Stimulated activated CD4-positive, alpha-beta T cell treated with anti-CD3 and anti-CD28 coated beads, Interleukin-1b, Interleukin-23, amount 100 ng/mL, for 1 hour (primary cell): ENCODE measurements around the gene ARRB2.
A peak's percentile ranks its signal among the peaks of the same experiment; 100 is the strongest.

ENCODE experiments used
- DNase-seq, 2 donors: peaks; one replicate each; pipeline ENCODE4 v3.0.0-alpha.2; 2020; ENCODE audit warnings: low read depth in 2 of 2

Gene ARRB2

GRCh38 chr17:4725646-4726310 lies 15.3 kb downstream of the ARRB2 start:
- no peak for DNase-seq

- no peak for DNase-seq
Observed at GRCh38 chr17:4728124-4728523, 17.7 kb downstream of the ARRB2 start.

- DNase-seq, result no peak
Observed at GRCh38 chr17:4733073-4733531, 22.7 kb downstream of the ARRB2 start.

GRCh38 chr17:4734857-4735475 lies 24.5 kb downstream of the ARRB2 start:
- no peak for DNase-seq

- DNase-seq, result no peak
Observed at GRCh38 chr17:4735876-4736651, 25.6 kb downstream of the ARRB2 start.

- DNase-seq, result no peak
Observed at GRCh38 chr17:4738136-4739121, 28.0 kb downstream of the ARRB2 start.

- peak in 1 of 2 donors; percentile 19 for DNase-seq
Observed at GRCh38 chr17:4739122-4740024, 28.9 kb downstream of the ARRB2 start, which contains the start of the genes CXCL16 and ZMYND15. CXCL16 (minus strand) TSS chr17:4739928; CDS start chr17:4739339, 589 bp downstream. ZMYND15 (plus strand) TSS chr17:4739833; CDS start chr17:4740549, 716 bp downstream.

GRCh38 chr17:4740025-4740351 lies 29.6 kb downstream of the ARRB2 start:
- DNase-seq, result no peak

- DNase-seq, result no peak
Observed at GRCh38 chr17:4740584-4740983, 30.2 kb downstream of the ARRB2 start.

GRCh38 chr17:4741544-4741943 lies 31.1 kb downstream of the ARRB2 start:
- no peak for DNase-seq

- DNase-seq, result no peak
Observed at GRCh38 chr17:4742133-4742532, 31.7 kb downstream of the ARRB2 start.

- DNase-seq, result no peak
Observed at GRCh38 chr17:4742629-4743028, 32.2 kb downstream of the ARRB2 start.

DNA sequence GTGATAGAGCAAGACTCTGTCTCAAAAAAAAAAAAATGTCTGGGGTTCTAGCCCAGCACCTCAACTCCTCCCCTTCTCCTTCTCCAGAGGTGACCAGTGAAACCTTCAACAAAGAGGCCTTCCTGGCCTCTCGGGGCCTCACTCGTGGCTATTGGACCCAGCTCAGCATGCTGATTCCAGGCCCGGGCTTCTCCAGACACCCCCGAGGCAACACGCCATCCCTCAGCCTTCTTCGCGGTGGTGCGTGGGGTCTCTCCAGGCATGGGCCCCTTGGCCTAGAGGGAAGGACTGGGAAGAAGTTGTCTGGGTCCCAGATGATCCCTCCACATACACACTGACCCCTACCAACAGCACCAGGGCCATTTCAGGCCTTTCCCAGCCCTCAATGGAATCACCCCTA lies 32.8 kb downstream of the ARRB2 start:
- no peak for DNase-seq

- no peak for DNase-seq
Observed at GRCh38 chr17:4743898-4744297, 33.5 kb downstream of the ARRB2 start.

DNA sequence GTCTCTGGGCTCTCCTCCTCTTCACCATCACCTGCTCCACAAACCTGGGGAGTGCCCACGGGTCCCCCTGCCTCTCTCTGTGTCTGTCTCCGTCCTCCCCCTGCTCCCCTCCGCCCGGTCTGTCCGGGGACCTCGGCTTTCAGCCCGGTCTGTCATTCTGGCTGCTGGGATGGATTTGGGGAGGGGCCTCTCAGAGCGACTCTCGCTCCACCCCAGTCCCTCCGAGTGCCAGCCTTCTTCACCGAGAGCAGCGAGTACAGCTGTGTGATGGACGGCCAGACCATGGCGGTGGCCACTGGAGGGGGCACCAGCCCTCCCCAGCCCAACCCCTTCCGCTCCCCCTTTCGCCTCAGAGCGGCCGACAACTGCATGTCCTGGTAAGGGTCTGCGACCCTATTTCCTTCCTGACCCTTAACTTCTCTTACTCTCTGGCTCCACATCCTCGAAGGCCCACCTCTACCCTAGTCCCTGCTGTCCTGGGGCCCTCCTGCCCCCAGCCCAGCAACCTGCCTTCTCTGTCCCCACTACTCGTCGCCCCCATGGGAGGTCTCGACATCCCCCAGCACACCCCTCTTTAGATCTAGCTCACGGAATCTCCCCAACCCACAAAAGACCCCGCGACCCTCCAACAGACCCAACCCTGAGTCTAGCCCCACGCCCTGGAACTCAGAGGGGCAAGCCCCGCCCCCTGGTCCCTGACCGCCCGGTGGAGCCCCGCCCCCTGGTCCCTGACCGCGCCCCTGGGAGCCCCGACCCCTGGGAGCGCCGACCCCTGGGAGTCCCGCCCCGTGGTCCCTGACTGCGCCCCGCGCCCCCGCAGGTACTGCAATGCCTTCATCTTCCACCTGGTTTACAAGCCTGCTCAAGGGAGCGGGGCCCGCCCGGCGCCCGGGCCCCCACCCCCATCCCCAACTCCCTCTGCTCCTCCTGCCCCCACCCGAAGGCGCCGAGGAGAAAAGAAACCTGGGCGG lies 34.9 kb downstream of the ARRB2 start:
- DNase-seq, result no peak

GRCh38 chr17:4747847-4748246 lies 37.4 kb downstream of the ARRB2 start:
- no peak for DNase-seq

DNA sequence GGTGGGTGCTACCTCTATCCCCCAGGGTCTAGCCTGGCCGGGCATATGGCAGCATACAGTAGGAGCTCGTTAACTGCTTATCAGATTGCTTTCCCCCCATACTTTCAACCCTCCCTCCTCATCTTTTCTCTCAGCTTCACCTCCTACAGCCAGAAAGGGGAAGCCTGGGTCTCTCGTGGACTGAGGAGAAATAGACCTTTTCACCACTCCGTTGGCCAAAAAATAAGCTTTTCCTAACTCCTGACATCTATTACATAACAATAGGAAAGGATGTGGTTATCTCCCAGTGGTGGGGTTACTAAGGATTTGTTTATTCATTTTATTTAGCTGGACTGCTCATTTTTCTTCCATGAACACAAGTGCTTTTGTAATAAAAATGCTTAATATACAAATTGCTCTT lies 38.3 kb downstream of the ARRB2 start:
- DNase-seq, result no peak

DNA sequence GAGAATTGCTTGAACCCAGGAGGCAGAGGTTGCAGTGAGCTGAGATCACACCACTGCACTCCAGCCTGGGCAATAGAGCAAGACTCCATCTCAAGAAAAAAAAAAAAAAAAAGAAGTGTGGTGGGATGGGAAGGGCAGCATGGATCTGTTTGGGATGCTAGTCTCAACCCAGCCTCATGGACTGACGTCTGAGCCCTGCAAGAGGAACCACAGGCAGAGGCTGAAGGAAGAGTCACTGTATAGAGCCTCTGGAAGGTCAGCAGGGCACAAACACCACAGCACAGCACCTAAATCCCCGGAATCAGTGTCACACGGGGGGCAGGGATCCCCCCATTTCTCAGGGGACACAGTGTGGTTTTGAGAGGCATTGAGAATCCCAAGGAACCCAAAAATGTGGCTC lies 40.2 kb downstream of the ARRB2 start:
- no peak for DNase-seq

DNA sequence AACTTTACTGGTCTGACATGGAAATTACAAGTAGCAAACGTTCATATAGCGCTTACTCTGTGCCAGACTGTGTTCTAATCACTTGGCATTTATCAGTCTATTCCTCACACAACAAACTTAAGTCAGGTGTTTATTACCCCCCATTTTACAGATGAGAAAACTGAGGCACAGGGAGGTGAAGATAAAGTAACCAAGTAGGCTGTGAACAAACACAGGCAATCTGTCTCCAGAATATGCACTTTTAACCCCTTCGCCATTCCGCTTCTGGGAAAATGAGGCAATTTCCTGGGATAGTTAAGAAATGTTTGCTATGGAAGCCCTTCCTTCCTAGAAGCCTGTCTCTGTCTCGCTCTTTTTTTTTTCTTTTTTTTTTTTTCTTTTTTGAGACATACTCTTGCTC lies 41.5 kb downstream of the ARRB2 start:
- DNase-seq, result no peak
